Neural cell (in vitro differentiated cells): ENCODE measurements around the gene ALK.

Experiments
- CTCF ChIP-seq: fragments of 450-650 bp; IDR thresholded peaks from 2 replicates; pipeline ENCODE4 v1.5.1; 2014; ENCODE audit warnings: antibody characterized with exemption, mild to moderate bottlenecking, moderate library complexity; ENCODE audit not compliant: poor library complexity, severe bottlenecking
- EP300 ChIP-seq: fragments of 450-650 bp; conservative IDR thresholded peaks from 2 replicates; pipeline ENCODE4 v1.6.1; 2014; ENCODE audit warnings: antibody characterized with exemption, mild to moderate bottlenecking, moderate library complexity; ENCODE audit not compliant: poor library complexity, severe bottlenecking
- EZH2 ChIP-seq: fragments of 200-600, 300-800 bp; shearing (Covaris generic), sonication (generic); IDR thresholded peaks from 2 replicates; pipeline ENCODE4 v1.6.1; 2014; ENCODE audit warnings: antibody characterized with exemption, low read length, borderline replicate concordance, mild to moderate bottlenecking; ENCODE audit not compliant: insufficient read depth, poor library complexity, severe bottlenecking
- MXI1 ChIP-seq: fragments of 450-650 bp; conservative IDR thresholded peaks from 2 replicates; pipeline ENCODE4 v1.6.1; 2014; ENCODE audit warnings: antibody characterized with exemption, mild to moderate bottlenecking; ENCODE audit not compliant: poor library complexity, severe bottlenecking
- POLR2AphosphoS5 ChIP-seq: IDR thresholded peaks from 2 replicates; pipeline ENCODE4 v1.6.1; 2012
- RAD21 ChIP-seq: fragments of 450-650 bp; conservative IDR thresholded peaks from 2 replicates; pipeline ENCODE4 v1.6.1; 2014; ENCODE audit warnings: antibody characterized with exemption, mild to moderate bottlenecking, moderate library complexity
- REST ChIP-seq: IDR thresholded peaks from 2 replicates; pipeline ENCODE4 v1.6.1; 2012; ENCODE audit warnings: borderline replicate concordance
- SMC3 ChIP-seq: fragments of 450-650 bp; conservative IDR thresholded peaks from 2 replicates; pipeline ENCODE4 v1.6.1; 2014; ENCODE audit warnings: antibody characterized with exemption, mild to moderate bottlenecking, moderate library complexity; ENCODE audit not compliant: poor library complexity

DNA sequence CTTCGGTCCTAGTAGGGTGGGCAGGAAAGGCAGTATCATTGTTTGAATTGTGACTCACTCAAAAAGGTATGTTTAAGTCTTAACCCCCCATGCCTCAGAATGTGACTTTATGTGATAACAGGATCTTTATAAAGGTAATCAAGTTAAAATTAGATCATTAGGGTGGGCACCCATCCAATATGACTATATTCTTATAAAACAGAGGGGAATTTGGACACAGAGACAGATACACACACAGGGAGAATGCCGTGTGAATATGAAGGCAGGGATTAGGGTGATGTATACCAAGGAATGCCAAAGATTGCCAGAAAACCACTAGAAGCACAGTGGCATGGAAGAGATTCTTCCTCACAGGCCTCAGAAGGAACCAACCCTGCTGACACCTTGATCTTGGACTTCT, 524.3 kb downstream of the ALK start:
- TF ChIP-seq CTCF (no peak), EP300 (no peak), POLR2AphosphoS5 (no peak), MXI1 (no peak), EZH2 (no peak), REST (no peak), RAD21 (no peak), SMC3 (no peak)
